GM19395 (cell line): ENCODE measurements around the gene TMEM150B.

Source experiments
- ATAC-seq: cut with Tn5 transposase; IDR thresholded peaks from one replicate; pipeline ENCODE4 v1.9.1; 2021; ENCODE audit warnings: mild to moderate bottlenecking, moderate library complexity; ENCODE audit not compliant: unreplicated experiment

The TMEM150B gene

DNA sequence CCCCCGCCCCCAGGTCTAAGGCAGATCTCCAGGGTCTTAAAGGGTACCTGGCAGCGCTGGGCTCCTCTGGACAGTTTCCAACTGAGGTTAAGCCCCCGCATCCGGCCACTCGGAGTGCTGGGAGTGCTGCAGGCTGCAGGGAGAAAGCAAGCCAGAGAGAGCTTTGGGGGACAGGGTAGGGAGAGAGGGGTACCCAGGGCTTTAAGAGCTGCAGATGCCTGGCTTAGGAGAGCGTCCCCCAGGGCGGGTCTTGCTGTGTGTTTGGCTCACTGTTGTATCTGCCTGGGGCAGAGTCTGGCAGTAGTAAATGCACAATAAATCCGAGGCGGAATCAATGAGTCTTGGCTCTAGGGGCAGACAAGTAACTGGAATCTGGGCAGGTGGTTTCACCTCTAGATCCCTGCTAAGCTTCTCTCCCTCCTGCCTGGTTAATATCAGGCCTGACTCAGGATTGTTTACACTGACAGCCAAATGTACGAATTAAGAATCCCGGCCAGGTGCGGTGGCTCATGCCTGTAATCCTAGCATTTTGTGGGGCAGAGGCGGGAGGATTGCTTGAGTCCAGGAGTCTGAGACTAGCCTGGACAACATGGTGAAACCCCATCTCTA lies 30.2 kb upstream of the TMEM150B start:
- no peak for ATAC-seq

GRCh38 chr19:55354698-55355212 lies 29.6 kb upstream of the TMEM150B start, which contains the start of gene COX6B2:
COX6B2 (minus strand) TSS chr19:55354719; CDS start chr19:55354521, 198 bp downstream.
- ATAC-seq, result no peak

GRCh38 chr19:55353803-55354697 lies 28.9 kb upstream of the TMEM150B start:
- no peak for ATAC-seq

GRCh38 chr19:55353356-55353802 lies 28.2 kb upstream of the TMEM150B start:
- no peak for ATAC-seq

DNA sequence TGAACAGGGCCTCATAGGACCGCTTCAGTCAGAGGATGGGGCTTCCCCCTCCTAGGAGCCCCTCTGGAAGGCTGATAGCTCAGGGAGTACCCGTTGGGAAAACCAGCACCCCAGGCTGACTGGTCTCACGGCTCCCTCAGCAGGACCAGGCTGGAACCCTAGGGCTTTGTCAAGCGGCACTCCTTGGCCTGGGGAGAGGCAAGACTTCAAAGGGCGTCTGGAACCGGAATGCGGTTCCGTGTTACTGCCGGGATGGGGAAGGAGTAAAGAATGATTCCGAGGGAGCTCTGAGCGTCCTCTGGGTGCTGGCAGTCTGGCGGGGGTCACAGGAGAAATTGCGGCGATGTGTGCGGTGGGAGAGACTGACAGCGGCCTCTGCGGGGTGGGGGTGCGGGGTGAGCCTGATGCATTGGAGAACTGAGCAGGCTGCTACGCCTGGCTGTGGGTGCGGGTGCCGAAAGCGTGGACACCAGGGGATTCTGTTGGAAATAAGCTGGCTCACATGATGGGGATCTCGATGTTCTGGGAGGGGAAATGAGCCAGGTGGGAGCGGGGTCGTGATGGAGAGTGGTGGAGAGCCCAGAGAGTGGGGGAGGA lies 27.5 kb upstream of the TMEM150B start:
- no peak for ATAC-seq

GRCh38 chr19:55352040-55352439 lies 26.9 kb upstream of the TMEM150B start:
- ATAC-seq, result no peak

GRCh38 chr19:55350620-55351315 lies 25.6 kb upstream of the TMEM150B start:
- no peak for ATAC-seq

GRCh38 chr19:55348317-55349034 lies 23.3 kb upstream of the TMEM150B start:
- no peak for ATAC-seq

GRCh38 chr19:55347442-55348009 lies 22.4 kb upstream of the TMEM150B start:
- no peak for ATAC-seq

GRCh38 chr19:55346725-55347441 lies 21.7 kb upstream of the TMEM150B start:
- no peak for ATAC-seq

- no peak for ATAC-seq
These were observed 20.9 kb upstream of the TMEM150B start for GRCh38 chr19:55345818-55346724.

DNA sequence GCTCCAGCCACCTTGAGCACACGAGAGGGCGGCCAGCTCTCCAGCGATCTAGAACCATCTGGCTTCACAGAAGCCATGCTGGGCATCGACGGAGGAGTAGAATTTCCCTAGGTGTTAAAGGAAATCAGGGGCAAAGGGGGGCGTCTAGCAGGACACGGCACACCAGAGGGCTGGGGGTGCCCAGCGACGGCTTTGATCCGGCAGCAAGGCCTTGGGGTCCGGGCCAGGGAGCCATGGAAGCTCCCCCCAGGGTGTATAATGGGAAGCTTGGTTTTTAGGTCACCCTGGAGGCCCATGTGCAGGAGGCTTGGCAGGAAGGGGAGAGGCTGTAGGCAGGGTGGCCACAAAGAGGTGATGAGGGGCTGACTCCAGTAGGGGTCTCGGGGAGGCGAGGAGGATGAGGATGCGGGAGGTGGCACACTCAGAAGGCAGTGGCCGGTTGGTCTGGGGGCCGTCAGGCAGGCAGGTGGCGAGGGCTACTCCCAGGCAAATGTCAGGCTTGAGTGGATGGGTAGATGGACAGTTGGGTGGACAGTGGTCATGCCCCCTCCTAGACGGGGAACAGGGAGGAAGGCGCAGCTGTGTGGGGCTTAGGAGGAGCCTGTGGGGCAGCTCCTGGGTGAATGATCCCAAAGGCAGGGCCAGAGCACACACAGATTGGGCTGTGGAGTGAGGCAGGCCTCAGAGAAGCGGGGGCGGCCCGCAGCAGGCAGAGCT lies 20.1 kb upstream of the TMEM150B start:
- no peak for ATAC-seq

DNA sequence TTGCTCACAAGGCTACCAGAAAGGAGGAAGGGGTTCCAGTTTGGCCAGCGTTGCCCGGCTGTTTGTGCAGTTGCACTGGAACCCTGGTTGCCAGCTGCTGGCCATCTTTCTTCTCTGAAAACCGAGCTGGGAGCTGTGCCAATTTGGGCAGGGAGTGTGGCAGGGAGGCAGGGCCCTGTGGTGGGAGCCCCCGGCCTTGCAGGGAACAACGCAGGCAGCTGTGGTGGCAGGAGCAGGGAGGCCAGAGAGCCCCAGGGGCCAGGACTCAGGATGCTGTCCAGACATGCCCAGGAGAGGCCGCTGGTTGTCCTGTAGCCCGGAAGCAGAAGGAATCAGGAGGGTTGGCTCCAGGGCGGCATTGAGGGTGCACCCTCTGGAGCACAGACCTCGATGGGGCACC lies 19.3 kb upstream of the TMEM150B start:
- ATAC-seq, result no peak

DNA sequence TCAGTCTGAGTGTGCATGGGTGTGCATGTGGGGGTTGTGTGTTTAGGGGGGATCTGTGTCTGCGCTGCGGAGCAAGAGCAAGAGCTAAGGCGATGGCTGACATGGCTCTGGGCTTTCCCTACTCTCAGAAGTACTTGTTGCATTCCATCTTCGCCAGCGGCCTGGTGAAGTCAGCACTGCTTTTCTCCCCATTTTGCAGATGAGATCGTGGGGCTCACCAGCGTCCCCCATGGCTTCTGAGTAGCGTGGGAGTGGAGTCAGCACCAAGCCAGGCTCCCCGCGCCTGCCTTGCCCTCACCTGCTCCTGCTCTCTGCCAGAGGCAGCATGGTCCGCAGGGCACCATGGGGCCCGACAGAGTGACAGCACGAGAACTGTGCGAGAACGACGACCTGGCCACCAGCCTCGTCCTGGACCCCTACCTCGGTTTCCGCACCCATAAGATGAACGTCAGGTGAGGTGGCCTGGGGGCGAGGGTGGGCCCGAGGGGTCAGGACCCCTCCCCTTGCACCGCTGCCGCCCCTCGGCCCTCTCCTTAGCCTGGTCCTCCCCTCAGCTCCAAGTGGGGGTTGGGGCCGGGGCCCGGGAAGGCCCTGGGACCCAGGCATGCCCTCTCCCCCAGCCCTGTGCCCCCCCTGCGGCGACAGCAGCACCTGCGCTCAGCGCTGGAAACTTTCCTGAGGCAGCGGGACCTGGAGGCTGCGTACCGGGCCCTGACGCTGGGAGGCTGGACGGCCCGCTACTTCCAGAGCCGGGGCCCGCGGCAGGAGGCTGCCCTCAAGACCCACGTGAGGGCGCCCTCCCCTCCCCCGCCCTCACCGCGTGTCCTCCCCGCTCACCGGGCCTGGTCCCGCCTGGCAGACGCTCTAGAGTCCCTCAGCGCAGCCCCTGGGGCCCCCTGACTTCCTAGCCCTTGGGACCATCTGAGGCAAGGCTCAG lies 16.7 kb upstream of the TMEM150B start:
- no peak for ATAC-seq

DNA sequence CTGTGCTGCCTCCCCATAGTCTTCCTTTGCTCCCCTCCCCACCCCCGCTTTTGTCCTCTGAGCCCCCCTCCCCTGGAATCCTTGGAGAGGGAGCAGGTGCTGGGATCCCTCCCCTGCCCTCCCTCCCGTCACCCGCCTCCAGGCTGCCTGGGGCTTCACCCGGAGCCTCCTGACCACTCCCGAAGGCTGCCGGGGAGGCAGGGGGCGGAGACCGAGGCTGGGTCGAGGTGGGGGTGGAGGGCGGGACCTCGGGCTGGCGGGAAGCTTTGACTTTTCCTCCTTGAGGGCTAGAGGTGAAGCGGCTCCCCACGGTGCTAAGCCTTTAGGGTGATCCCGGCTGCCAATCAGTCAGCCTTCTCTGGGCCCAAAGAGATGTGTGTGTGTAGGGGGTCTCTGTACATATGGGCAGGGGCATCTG lies 16.0 kb upstream of the TMEM150B start:
- ATAC-seq, result no peak

DNA sequence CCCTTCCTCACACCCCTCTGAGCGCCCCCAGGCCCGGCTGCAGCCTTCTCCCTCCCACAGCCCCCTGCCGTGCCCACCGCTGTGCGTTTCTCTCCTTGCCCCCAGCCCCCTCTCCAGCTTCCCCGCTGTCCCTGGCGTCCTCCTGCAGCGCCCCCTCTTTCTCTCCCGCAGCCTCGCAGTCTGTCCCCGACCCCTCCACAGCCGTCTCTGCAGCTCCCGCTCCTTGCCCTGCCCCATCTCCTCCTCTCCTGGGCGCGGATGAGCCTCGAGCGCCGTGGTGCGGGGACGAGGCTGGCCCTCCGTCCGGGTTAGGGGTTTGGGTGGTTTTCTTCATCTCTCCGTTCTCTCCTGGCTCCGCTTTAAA lies 15.6 kb upstream of the TMEM150B start:
- no peak for ATAC-seq
